H9 (cell line): ENCODE measurements around the gene CHMP2A. TPM values are rescaled to one million over a fixed set of nuclear protein-coding genes. Genes with fewer than 3 reads are reported as not detected.

Experiments
- DNase-seq: peaks from one replicate; pipeline ENCODE4 v3.0.0-alpha.2; 2017
- H2AFZ ChIP-seq: one replicate; pipeline ENCODE4 v1.6.1; 2013; ENCODE audit warnings: mild to moderate bottlenecking, low read length, control low read depth, moderate library complexity
- H2AK5ac ChIP-seq: 2 replicates; pipeline ENCODE4 v1.6.1; 2013; ENCODE audit warnings: low read length, control low read depth, mixed read lengths; ENCODE audit not compliant: insufficient read length
- H2BK120ac ChIP-seq: one replicate; pipeline ENCODE4 v1.6.1; 2013; ENCODE audit warnings: low read depth, mild to moderate bottlenecking, low read length, control low read depth, inconsistent platforms; ENCODE audit not compliant: poor library complexity, severe bottlenecking
- H2BK12ac ChIP-seq: 2 replicates; pipeline ENCODE4 v1.6.1; 2013; ENCODE audit warnings: low read length, control low read depth, mixed read lengths, low read depth; ENCODE audit not compliant: insufficient read length
- H2BK15ac ChIP-seq: 2 replicates; pipeline ENCODE4 v1.6.1; 2013; ENCODE audit warnings: low read depth, low read length, control low read depth
- H2BK20ac ChIP-seq: one replicate; pipeline ENCODE4 v1.6.1; 2013; ENCODE audit warnings: low read depth, mild to moderate bottlenecking, low read length, control low read depth, inconsistent platforms; ENCODE audit not compliant: poor library complexity, severe bottlenecking
- H2BK5ac ChIP-seq: 2 replicates; pipeline ENCODE4 v1.6.1; 2013; ENCODE audit warnings: low read length, control low read depth, mixed read lengths; ENCODE audit not compliant: insufficient read length
- H3K14ac ChIP-seq: 2 replicates; pipeline ENCODE4 v1.6.1; 2013; ENCODE audit warnings: low read length, control low read depth; ENCODE audit not compliant: insufficient read depth
- H3K18ac ChIP-seq: 2 replicates; pipeline ENCODE4 v1.6.1; 2013; ENCODE audit warnings: low read depth, mild to moderate bottlenecking, mixed read lengths, low read length, control low read depth; ENCODE audit not compliant: insufficient read length
- H3K23ac ChIP-seq: 2 replicates; pipeline ENCODE4 v1.6.1; 2013; ENCODE audit warnings: low read length, control low read depth, mixed read lengths, low read depth; ENCODE audit not compliant: insufficient read length
- H3K23me2 ChIP-seq: 2 replicates; pipeline ENCODE4 v1.6.1; 2013; ENCODE audit warnings: low read depth, mild to moderate bottlenecking, mixed read lengths, low read length, control low read depth; ENCODE audit not compliant: insufficient read length, poor library complexity, severe bottlenecking
- H3K27ac ChIP-seq: 2 replicates; pipeline ENCODE4 v1.5.1; 2013; ENCODE audit warnings: low read length, control low read depth, mixed read lengths, low read depth; ENCODE audit not compliant: insufficient read length
- H3K27me3 ChIP-seq: 2 replicates; pipeline ENCODE4 v1.6.1; 2013; ENCODE audit warnings: low read length, control low read depth, inconsistent platforms; ENCODE audit not compliant: insufficient read depth
- H3K4ac ChIP-seq: 2 replicates; pipeline ENCODE4 v1.6.1; 2013; ENCODE audit warnings: low read depth, mild to moderate bottlenecking, control low read depth, inconsistent platforms, low read length, moderate library complexity
- H3K4me1 ChIP-seq: 2 replicates; pipeline ENCODE4 v1.6.1; 2013; ENCODE audit warnings: low read length, control low read depth, inconsistent platforms; ENCODE audit not compliant: insufficient read depth
- H3K4me2 ChIP-seq: 2 replicates; pipeline ENCODE4 v1.6.1; 2013; ENCODE audit warnings: low read length, control low read depth, mixed read lengths; ENCODE audit not compliant: insufficient read length, insufficient read depth
- H3K56ac ChIP-seq: 2 replicates; pipeline ENCODE4 v1.6.1; 2013; ENCODE audit warnings: low read depth, mild to moderate bottlenecking, mixed read lengths, low read length, control low read depth; ENCODE audit not compliant: insufficient read length
- H3K79me1 ChIP-seq: 2 replicates; pipeline ENCODE4 v1.6.1; 2013; ENCODE audit warnings: low read depth, mild to moderate bottlenecking, moderate library complexity, low read length, control low read depth, inconsistent platforms; ENCODE audit not compliant: insufficient read depth, poor library complexity, severe bottlenecking
- H3K79me2 ChIP-seq: 2 replicates; pipeline ENCODE4 v1.6.1; 2013; ENCODE audit warnings: low read length, control low read depth, inconsistent platforms; ENCODE audit not compliant: insufficient read depth
- H3K9ac ChIP-seq: 2 replicates; pipeline ENCODE4 v1.6.1; 2013; ENCODE audit warnings: low read length, control low read depth, mixed read lengths; ENCODE audit not compliant: insufficient read length; ENCODE audit errors: extremely low read depth
- H3K9me3 ChIP-seq: one replicate; pipeline ENCODE4 v1.6.1; 2013; ENCODE audit warnings: low read depth, low read length, inconsistent platforms; ENCODE audit not compliant: control insufficient read depth
- H3T11ph ChIP-seq: one replicate; pipeline ENCODE4 v1.6.1; 2013; ENCODE audit warnings: mild to moderate bottlenecking, low read length, control low read depth, inconsistent platforms
- H4K20me1 ChIP-seq: one replicate; pipeline ENCODE4 v1.6.1; 2013; ENCODE audit not compliant: control insufficient read depth, insufficient read length, insufficient read depth
- H4K5ac ChIP-seq: 2 replicates; pipeline ENCODE4 v1.6.1; 2013; ENCODE audit warnings: low read depth, mild to moderate bottlenecking, mixed read lengths, low read length, control low read depth; ENCODE audit not compliant: insufficient read length
- H4K8ac ChIP-seq: replicated peaks from 2 replicates; pipeline ENCODE4 v1.6.1; 2013; ENCODE audit warnings: low read length, control low read depth, mixed read lengths, low read depth; ENCODE audit not compliant: insufficient read length
- H4K91ac ChIP-seq: 2 replicates; pipeline ENCODE4 v1.6.1; 2013; ENCODE audit warnings: low read depth, mild to moderate bottlenecking, moderate library complexity, mixed read lengths, low read length, control low read depth; ENCODE audit not compliant: insufficient read length
- H3K27ac Mint-ChIP-seq, 3 experiments: 2 replicates in 2 of 3; 3 replicates in 1 of 3; pipeline ENCODE4 v1.8.0; 2020 to 2021; ENCODE audit warnings: mixed read lengths in 3 of 3, mild to moderate bottlenecking in 1 of 3, moderate library complexity in 1 of 3
- H3K27me3 Mint-ChIP-seq: 2 replicates; pipeline ENCODE4 v1.8.0; 2021; ENCODE audit warnings: low read depth, mild to moderate bottlenecking, moderate library complexity, mixed read lengths
- H3K36me3 Mint-ChIP-seq, 3 experiments: 2 replicates in 2 of 3; 3 replicates in 1 of 3; pipeline ENCODE4 v1.8.0; 2020 to 2021; ENCODE audit warnings: low read depth in 3 of 3, mixed read lengths in 3 of 3; ENCODE audit not compliant: insufficient read depth in 1 of 3
- H3K4me1 Mint-ChIP-seq, 2 experiments: 2 replicates each; pipeline ENCODE4 v1.8.0; 2020; ENCODE audit warnings: mixed read lengths in 2 of 2
- H3K4me3 Mint-ChIP-seq, 2 experiments: 2 replicates in 1 of 2; 3 replicates in 1 of 2; pipeline ENCODE4 v1.8.0; 2020 to 2021; ENCODE audit warnings: mild to moderate bottlenecking in 2 of 2, mixed read lengths in 2 of 2, moderate library complexity in 1 of 2
- H3K9me3 Mint-ChIP-seq, 2 experiments: 2 replicates in 1 of 2; 3 replicates in 1 of 2; pipeline ENCODE4 v1.8.0; 2020; ENCODE audit warnings: mild to moderate bottlenecking in 2 of 2, mixed read lengths in 2 of 2, moderate library complexity in 1 of 2
- CTCF ChIP-seq: fragments of 200-600 bp; sonication (generic); conservative IDR thresholded peaks from 3 replicates; pipeline ENCODE4 v1.8.0; 2021; ENCODE audit warnings: antibody characterized with exemption, mild to moderate bottlenecking
- WGBS: extraction: QIAGEN DNeasy Blood & Tissue Kit; methylation state at CpG from one replicate; pipeline ENCODE4 v1.1.7; 2013; ENCODE audit warnings: missing lambda C conversion rate, low lambda C conversion rate, mixed read lengths; ENCODE audit not compliant: insufficient read length; ENCODE audit errors: extremely low coverage; 5-methylcytosine and 5-hydroxymethylcytosine counted together
- total RNA-seq: library from RNA; stranded (reverse); gene quantifications from 2 replicates; pipeline ENCODE4 v1.2.1, GENCODE V29; 2021

CHMP2A gene
- total RNA-seq, 1 experiment from 2014 or later = 109 TPM

GRCh38 chr19:58514564-58515022 lies 40.3 kb downstream of the CHMP2A start:
- H3K27ac Mint-ChIP-seq = peak overlapping the region; percentile 72 to 93 (median 90); a peak in 6 of 7 replicates
- no peaks in the 10 kb centered on the region for H3K79me1 ChIP-seq
- WGBS = no CpG with 5 or more reads among the region's 3 CpGs

More at GRCh38 chr19:58514564-58515022, 40.3 kb downstream of the CHMP2A start:
- Histone ChIP-seq H3K23me2 (peaks cover 16% of the 10 kb centered on the region), H4K20me1 (no peaks in the 10 kb centered on the region), H3T11ph (no peak overlapping the region), H3K27me3 (no peaks in the 10 kb centered on the region), H2BK5ac (no peak overlapping the region), H2BK12ac (no peak overlapping the region), H4K5ac (no peak overlapping the region), H4K8ac (no peak overlapping the region), H3K9ac (peak overlapping the region; percentile 47), H3K18ac (no peak overlapping the region), H2BK20ac (no peak overlapping the region), H3K4me2 (peak overlapping the region; percentile 61), H3K4ac (no peak overlapping the region), H3K9me3 (no peaks in the 10 kb centered on the region), H2BK120ac (no peak overlapping the region), H3K56ac (no peak overlapping the region), H3K4me1 (no peaks in the 10 kb centered on the region; the same call in 1 of the 2 replicates), H2AFZ (no peak overlapping the region), H4K91ac (no peak overlapping the region), H3K14ac (peak overlapping the region; percentile 28; the same call in 1 of the 2 replicates), H2AK5ac (no peak overlapping the region), H3K27ac (no peak overlapping the region), H2BK15ac (no peak overlapping the region), H3K23ac (no peak overlapping the region), H3K79me2 (peaks cover 2% of the 10 kb centered on the region; the same call in 1 of the 2 replicates)
- Mint-ChIP-seq H3K27me3 (peaks cover 3% of the 10 kb centered on the region), H3K4me3 (peak overlapping the region; percentile 70 to 85), H3K9me3 (no peaks in the 10 kb centered on the region), H3K4me1 (peaks cover 28 to 31% of the 10 kb centered on the region in 2 experiments), H3K36me3 (peaks cover 9 to 19% (median 13%) of the 10 kb centered on the region in 3 experiments; a peak in 6 of 7 replicates)
- DNase-seq = no peak
- no peak for TF ChIP-seq CTCF
